HCT116 (cell line): Measurements from ENCODE around the gene GPS1. TPM values are rescaled to one million over a fixed set of nuclear protein-coding genes. Genes with fewer than 3 reads are reported as not detected.

Source experiments
- ATAC-seq: fragments of 200-7000 bp; cut with Tn5 transposase; 2 replicates; pipeline ENCODE4 v1.9.1; 2020; ENCODE audit warnings: mild to moderate bottlenecking, moderate library complexity
- BruUV-seq: library from RNA; stranded (reverse); fragments of 400-500 nt; replicated peaks from 2 replicates; lab custom pipeline; 2021; lab: Mats Ljungman, UMichigan
- CTCF ChIA-PET: fragments of 300-600 bp; sonication (Branson Sonifier 250); formaldehyde crosslinking; loops from one replicate; lab custom pipeline; 2021; ENCODE audit warnings: antibody characterized with exemption; lab: Charles Lee
- POLR2A ChIA-PET: fragments of 300-600, 350-600 bp; sonication (Branson Sonifier 250); formaldehyde crosslinking; loops from one replicate; lab custom pipeline; 2021; ENCODE audit warnings: antibody characterized with exemption; lab: Charles Lee
- RAD21 ChIA-PET, 2 experiments: fragments of 300-600 bp; sonication (Branson Sonifier 250); formaldehyde crosslinking; loops; one replicate each; lab custom pipeline; 2023; ENCODE audit warnings: low total read pairs in 2 of 2; ENCODE audit not compliant: uncharacterized antibody in 2 of 2, unreplicated experiment in 2 of 2, low non-redundant PET in 1 of 2; lab: Charles Lee
- DNase-seq: peaks from one replicate; pipeline ENCODE4 v3.0.0-alpha.2; 2010; ENCODE audit warnings: low read depth, low spot score
- H2AFZ ChIP-seq: fragments of 200-600 bp; shearing (Covaris generic), sonication (generic); 2 replicates; pipeline ENCODE4 v1.6.1; 2017; ENCODE audit warnings: low read depth, mixed run types, mixed read lengths, antibody characterized with exemption, low read length; ENCODE audit not compliant: poor library complexity, severe bottlenecking
- H3K27ac ChIP-seq: 2 replicates; pipeline ENCODE4 v1.5.1; 2012; ENCODE audit warnings: low read depth, low read length
- H3K27me3 ChIP-seq: fragments of 200-600 bp; sonication (generic); 2 replicates; pipeline ENCODE4 v1.6.1; 2016; ENCODE audit warnings: mixed run types, low read length, mixed read lengths; ENCODE audit not compliant: insufficient read depth
- H3K36me3 ChIP-seq, 2 experiments: fragments of 200-500 bp in 1 of 2; fragments of 200-600 bp in 1 of 2; sonication (Bioruptor generic) in 1 of 2; sonication (generic) in 1 of 2; 2 replicates each; pipeline versions ENCODE4 v1.5.1 to v1.6.1; 2014 to 2016; ENCODE audit warnings: low read length in 2 of 2, inconsistent platforms in 1 of 2, mixed read lengths in 1 of 2, mixed run types in 1 of 2; ENCODE audit not compliant: insufficient read depth in 2 of 2, control insufficient read depth in 1 of 2
- H3K4me1 ChIP-seq, 2 experiments: fragments of 200-600 bp in 1 of 2; sonication (generic) in 1 of 2; 2 replicates each; pipeline versions ENCODE4 v1.5.1 to v1.6.1; 2012 to 2017; ENCODE audit warnings: low read length in 2 of 2, inconsistent platforms in 1 of 2, mild to moderate bottlenecking in 1 of 2, mixed read lengths in 1 of 2, mixed run types in 1 of 2, moderate library complexity in 1 of 2; ENCODE audit not compliant: insufficient read depth in 2 of 2, control insufficient read depth in 1 of 2
- H3K4me2 ChIP-seq: fragments of 200-600 bp; sonication (generic); 2 replicates; pipeline ENCODE4 v1.6.1; 2017; ENCODE audit warnings: mixed run types, low read length, mixed read lengths
- H3K4me3 ChIP-seq, 2 experiments: fragments of 200-600 bp in 1 of 2; sonication (generic) in 1 of 2; replicated peaks in 1 of 2; 2 replicates each; pipeline ENCODE4 v1.5.1; 2011 to 2016; ENCODE audit warnings: low read length in 2 of 2, control low read depth in 1 of 2, low read depth in 1 of 2, mild to moderate bottlenecking in 1 of 2, mixed read lengths in 1 of 2, mixed run types in 1 of 2
- H3K79me2 ChIP-seq: fragments of 200-600 bp; sonication (generic); 2 replicates; pipeline ENCODE4 v1.6.1; 2017; ENCODE audit warnings: mild to moderate bottlenecking, mixed run types, low read length, moderate library complexity, mixed read lengths; ENCODE audit not compliant: insufficient read depth
- H3K9ac ChIP-seq: fragments of 200-600 bp; sonication (generic); 2 replicates; pipeline ENCODE4 v1.6.1; 2016; ENCODE audit warnings: low read length, mixed read lengths
- H3K9me2 ChIP-seq: fragments of 200-600 bp; sonication (generic), shearing (Covaris generic); 2 replicates; pipeline ENCODE4 v1.6.1; 2017; ENCODE audit warnings: mixed run types, mild to moderate bottlenecking, moderate library complexity; ENCODE audit not compliant: insufficient read depth
- H3K9me3 ChIP-seq, 2 experiments: fragments of 200-500 bp in 1 of 2; fragments of 200-600 bp in 1 of 2; sonication (Bioruptor generic) in 1 of 2; sonication (generic) in 1 of 2; 2 replicates each; pipeline ENCODE4 v1.6.1; 2014 to 2017; ENCODE audit warnings: low read length in 2 of 2, mixed read lengths in 2 of 2, inconsistent platforms in 1 of 2, low read depth in 1 of 2, mild to moderate bottlenecking in 1 of 2, mixed run types in 1 of 2, moderate library complexity in 1 of 2; ENCODE audit not compliant: control insufficient read depth in 1 of 2, insufficient read depth in 1 of 2
- H4K20me1 ChIP-seq: fragments of 200-600 bp; sonication (generic), shearing (Covaris generic); 2 replicates; pipeline ENCODE4 v1.6.1; 2017; ENCODE audit warnings: mixed run types, mild to moderate bottlenecking, moderate library complexity; ENCODE audit not compliant: insufficient read depth
- CEBPB ChIP-seq: IDR thresholded peaks from 2 replicates; pipeline ENCODE4 v1.6.1; 2012; ENCODE audit warnings: low read depth
- CTCF ChIP-seq, 3 experiments: fragments of 200-600 bp in 1 of 3; sonication (generic) in 1 of 3; IDR thresholded peaks in 2 of 3; conservative IDR thresholded peaks in 1 of 3; 2 replicates each; pipeline ENCODE4 v1.5.1; 2012 to 2017; ENCODE audit warnings: low read depth in 2 of 3, low read length in 2 of 3, antibody characterized with exemption in 1 of 3, borderline replicate concordance in 1 of 3, control low read depth in 1 of 3, mild to moderate bottlenecking in 1 of 3, mixed read lengths in 1 of 3, mixed run types in 1 of 3, moderate library complexity in 1 of 3; ENCODE audit not compliant: insufficient read depth in 1 of 3
- EGR1 ChIP-seq: IDR thresholded peaks from 2 replicates; pipeline ENCODE4 v1.6.1; 2012; ENCODE audit warnings: low read depth
- EZH2 ChIP-seq: fragments of 200-600 bp; sonication (generic); IDR thresholded peaks from 2 replicates; pipeline ENCODE4 v1.6.1; 2017; ENCODE audit warnings: antibody characterized with exemption, mixed run types
- EZH2phosphoT487 ChIP-seq: fragments of 200-600 bp; IDR thresholded peaks from 2 replicates; pipeline ENCODE4 v1.6.1; 2018; ENCODE audit warnings: antibody characterized with exemption, borderline replicate concordance
- JUND ChIP-seq: IDR thresholded peaks from 2 replicates; pipeline ENCODE4 v1.6.1; 2012
- POLR2A ChIP-seq: IDR thresholded peaks from 2 replicates; pipeline ENCODE4 v1.7.0; 2011; ENCODE audit warnings: borderline replicate concordance; ENCODE audit not compliant: insufficient read depth, insufficient read length; ENCODE audit errors: extremely low read depth
- POLR2AphosphoS5 ChIP-seq: IDR thresholded peaks from 2 replicates; pipeline ENCODE4 v1.6.1; 2011; ENCODE audit warnings: mild to moderate bottlenecking, low read depth, low read length, moderate library complexity
- RAD21 ChIP-seq: IDR thresholded peaks from 2 replicates; pipeline ENCODE4 v1.6.1; 2012; ENCODE audit warnings: low read depth, mild to moderate bottlenecking
- SIN3A ChIP-seq: IDR thresholded peaks from 2 replicates; pipeline ENCODE4 v1.6.1; 2012; ENCODE audit warnings: low read depth
- SRF ChIP-seq: IDR thresholded peaks from 2 replicates; pipeline ENCODE4 v1.6.1; 2012; ENCODE audit warnings: low read depth
- YY1 ChIP-seq: IDR thresholded peaks from 2 replicates; pipeline ENCODE4 v1.6.1; 2011; ENCODE audit warnings: low read length, low read depth, moderate library complexity, mild to moderate bottlenecking; ENCODE audit not compliant: insufficient replicate concordance; ENCODE audit errors: extremely low read depth
- ZFX ChIP-seq: fragments of 450-650 bp; IDR thresholded peaks from 2 replicates; pipeline ENCODE4 v1.6.1; 2017
- ZNF274 ChIP-seq: fragments of 200-500 bp; sonication (Bioruptor generic); IDR thresholded peaks from 2 replicates; pipeline ENCODE4 v1.6.1; 2014; ENCODE audit warnings: mild to moderate bottlenecking, low read depth, low read length, inconsistent platforms
- intact Hi-C: fragments of 100-400 bp; cut with micrococcal nuclease; formaldehyde crosslinking; loops from 2 replicates; pipeline ENCODE4 v1.10.0; 2022
- total RNA-seq: library from RNA; stranded (reverse); gene quantifications from one replicate; pipeline ENCODE4 v1.2.1, GENCODE V29; 2021; ENCODE audit not compliant: unreplicated experiment
- TF ChIP-seq, protein P1 (sequence below): IDR thresholded peaks from 2 replicates; pipeline ENCODE4 v1.6.1; 2012; ENCODE audit warnings: low read depth
- TF ChIP-seq, protein P2 (sequence below): IDR thresholded peaks from 2 replicates; pipeline ENCODE4 v1.6.1; 2011; ENCODE audit warnings: mild to moderate bottlenecking, low read length, moderate library complexity; ENCODE audit not compliant: insufficient replicate concordance; ENCODE audit errors: extremely low read depth
- TF ChIP-seq, protein P3 (sequence below): IDR thresholded peaks from 2 replicates; pipeline ENCODE4 v1.6.1; 2012
- TF ChIP-seq, protein P4 (sequence below): IDR thresholded peaks from 2 replicates; pipeline ENCODE4 v1.6.1; 2012

GPS1 gene
- total RNA-seq, 1 experiment from 2014 or later: 205 TPM

- no peak overlapping the region for H2AFZ ChIP-seq
- no peak for DNase-seq
- no peak overlapping the region; the same call in 1 of the 2 replicates for H3K27ac ChIP-seq
- no peak overlapping the region for H3K4me2 ChIP-seq
- BruUV-seq: no TSS peak
- peaks cover 18 to 75% of the 10 kb centered on the region in 2 experiments for H3K36me3 ChIP-seq
- CTCF ChIA-PET: no interaction called here
- H3K9ac ChIP-seq: no peak overlapping the region
- H3K9me2 ChIP-seq: no peaks in the 10 kb centered on the region
- intact Hi-C loops: no loop called here
- TF ChIP-seq SRF: no peak
- TF ChIP-seq ZNF274: no peak
- TF ChIP-seq YY1: no peak
- TF ChIP-seq, protein P1, sequence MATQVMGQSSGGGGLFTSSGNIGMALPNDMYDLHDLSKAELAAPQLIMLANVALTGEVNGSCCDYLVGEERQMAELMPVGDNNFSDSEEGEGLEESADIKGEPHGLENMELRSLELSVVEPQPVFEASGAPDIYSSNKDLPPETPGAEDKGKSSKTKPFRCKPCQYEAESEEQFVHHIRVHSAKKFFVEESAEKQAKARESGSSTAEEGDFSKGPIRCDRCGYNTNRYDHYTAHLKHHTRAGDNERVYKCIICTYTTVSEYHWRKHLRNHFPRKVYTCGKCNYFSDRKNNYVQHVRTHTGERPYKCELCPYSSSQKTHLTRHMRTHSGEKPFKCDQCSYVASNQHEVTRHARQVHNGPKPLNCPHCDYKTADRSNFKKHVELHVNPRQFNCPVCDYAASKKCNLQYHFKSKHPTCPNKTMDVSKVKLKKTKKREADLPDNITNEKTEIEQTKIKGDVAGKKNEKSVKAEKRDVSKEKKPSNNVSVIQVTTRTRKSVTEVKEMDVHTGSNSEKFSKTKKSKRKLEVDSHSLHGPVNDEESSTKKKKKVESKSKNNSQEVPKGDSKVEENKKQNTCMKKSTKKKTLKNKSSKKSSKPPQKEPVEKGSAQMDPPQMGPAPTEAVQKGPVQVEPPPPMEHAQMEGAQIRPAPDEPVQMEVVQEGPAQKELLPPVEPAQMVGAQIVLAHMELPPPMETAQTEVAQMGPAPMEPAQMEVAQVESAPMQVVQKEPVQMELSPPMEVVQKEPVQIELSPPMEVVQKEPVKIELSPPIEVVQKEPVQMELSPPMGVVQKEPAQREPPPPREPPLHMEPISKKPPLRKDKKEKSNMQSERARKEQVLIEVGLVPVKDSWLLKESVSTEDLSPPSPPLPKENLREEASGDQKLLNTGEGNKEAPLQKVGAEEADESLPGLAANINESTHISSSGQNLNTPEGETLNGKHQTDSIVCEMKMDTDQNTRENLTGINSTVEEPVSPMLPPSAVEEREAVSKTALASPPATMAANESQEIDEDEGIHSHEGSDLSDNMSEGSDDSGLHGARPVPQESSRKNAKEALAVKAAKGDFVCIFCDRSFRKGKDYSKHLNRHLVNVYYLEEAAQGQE: no peak
- TF ChIP-seq POLR2AphosphoS5: no peak
- no peak for TF ChIP-seq ZFX
- TF ChIP-seq, protein P2, sequence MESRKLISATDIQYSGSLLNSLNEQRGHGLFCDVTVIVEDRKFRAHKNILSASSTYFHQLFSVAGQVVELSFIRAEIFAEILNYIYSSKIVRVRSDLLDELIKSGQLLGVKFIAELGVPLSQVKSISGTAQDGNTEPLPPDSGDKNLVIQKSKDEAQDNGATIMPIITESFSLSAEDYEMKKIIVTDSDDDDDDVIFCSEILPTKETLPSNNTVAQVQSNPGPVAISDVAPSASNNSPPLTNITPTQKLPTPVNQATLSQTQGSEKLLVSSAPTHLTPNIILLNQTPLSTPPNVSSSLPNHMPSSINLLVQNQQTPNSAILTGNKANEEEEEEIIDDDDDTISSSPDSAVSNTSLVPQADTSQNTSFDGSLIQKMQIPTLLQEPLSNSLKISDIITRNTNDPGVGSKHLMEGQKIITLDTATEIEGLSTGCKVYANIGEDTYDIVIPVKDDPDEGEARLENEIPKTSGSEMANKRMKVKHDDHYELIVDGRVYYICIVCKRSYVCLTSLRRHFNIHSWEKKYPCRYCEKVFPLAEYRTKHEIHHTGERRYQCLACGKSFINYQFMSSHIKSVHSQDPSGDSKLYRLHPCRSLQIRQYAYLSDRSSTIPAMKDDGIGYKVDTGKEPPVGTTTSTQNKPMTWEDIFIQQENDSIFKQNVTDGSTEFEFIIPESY: no peak
- TF ChIP-seq RAD21: no peak
- TF ChIP-seq EZH2phosphoT487: no peak
- no peak for TF ChIP-seq JUND
- no peak for TF ChIP-seq EZH2
- TF ChIP-seq SIN3A: no peak
- no peak for TF ChIP-seq POLR2A
- TF ChIP-seq, protein P3, sequence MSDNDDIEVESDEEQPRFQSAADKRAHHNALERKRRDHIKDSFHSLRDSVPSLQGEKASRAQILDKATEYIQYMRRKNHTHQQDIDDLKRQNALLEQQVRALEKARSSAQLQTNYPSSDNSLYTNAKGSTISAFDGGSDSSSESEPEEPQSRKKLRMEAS: no peak
- TF ChIP-seq EGR1: no peak
- no peak for TF ChIP-seq CEBPB
- TF ChIP-seq, protein P4, sequence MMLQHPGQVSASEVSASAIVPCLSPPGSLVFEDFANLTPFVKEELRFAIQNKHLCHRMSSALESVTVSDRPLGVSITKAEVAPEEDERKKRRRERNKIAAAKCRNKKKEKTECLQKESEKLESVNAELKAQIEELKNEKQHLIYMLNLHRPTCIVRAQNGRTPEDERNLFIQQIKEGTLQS: no peak
- no peak for TF ChIP-seq CTCF (IDR thresholded peaks at IDR 0.05 in 2 of 3, conservative IDR thresholded peaks at IDR 0.05 in 1 of 3; ENCODE audit: borderline replicate concordance in 1 of 3, insufficient read depth in 1 of 3, low read depth in 2 of 3, low read length in 2 of 3)
- TF ChIP-seq, all 23 proteins: peak for 0
- POLR2A ChIA-PET: no interaction called here
- RAD21 ChIA-PET: no interaction called here
- Histone ChIP-seq H3K4me1 (peaks cover 11 to 22% of the 10 kb centered on the region in 2 experiments; a peak in 3 of 4 replicates), H3K27me3 (no peaks in the 10 kb centered on the region), H3K4me3 (no peak overlapping the region), H3K79me2 (peaks cover 35% of the 10 kb centered on the region), H4K20me1 (no peaks in the 10 kb centered on the region; the same call in 1 of the 2 replicates), H3K9me3 (no peaks in the 10 kb centered on the region)
- no peak for ATAC-seq
Observed at GRCh38 chr17:82061047-82061925, 9.6 kb downstream of the GPS1 start.
